Cardiac muscle cell (in vitro differentiated cells and primary cell): ENCODE results near the gene RASL12. TPM values are rescaled to one million over a fixed set of nuclear protein-coding genes. Genes with fewer than 3 reads are reported as not detected.
A peak's percentile ranks its signal among the peaks of the same experiment; 100 is the strongest.
"Not testable (repeated sequence)": the region's sequence is repeated elsewhere in the genome, so short reads cannot be mapped to it uniquely, and the experiment has no call there.

Source experiments
- DNase-seq, 2 donors: peaks; one replicate each; pipeline versions ENCODE4 v3.0.0 to v3.0.0-alpha.2; 2010 to 2017; ENCODE audit warnings: low read depth in 1 of 2, low spot score in 1 of 2
- H3K27ac ChIP-seq: fragments of 200-600 bp; sonication (generic); 2 replicates; pipeline ENCODE4 v1.5.1; 2016
- H3K27me3 ChIP-seq: fragments of 200-600 bp; sonication (generic); 2 replicates; pipeline ENCODE4 v1.6.0; 2016; ENCODE audit warnings: control low read depth
- H3K36me3 ChIP-seq: fragments of 200-600 bp; sonication (generic); 2 replicates; pipeline ENCODE4 v1.5.1; 2016; ENCODE audit warnings: control low read depth
- H3K4me1 ChIP-seq: fragments of 200-600 bp; sonication (generic); 2 replicates; pipeline ENCODE4 v1.8.1; 2017; ENCODE audit warnings: low read depth, mild to moderate bottlenecking, mixed run types
- H3K4me3 ChIP-seq: fragments of 200-600 bp; sonication (generic); 2 replicates; pipeline ENCODE4 v1.5.1; 2016; ENCODE audit warnings: mild to moderate bottlenecking
- H3K9me3 ChIP-seq: fragments of 200-600 bp; sonication (generic); 2 replicates; pipeline ENCODE4 v1.5.1; 2017; ENCODE audit warnings: low read depth, mild to moderate bottlenecking, control low read depth
- CTCF ChIP-seq: IDR thresholded peaks from 2 replicates; pipeline ENCODE4 v1.5.1; 2012; ENCODE audit warnings: low read depth, mild to moderate bottlenecking, low read length
- polyA plus RNA-seq: library from polyadenylated mRNA; unstranded; fragments of >200 nt; fragmentation: Nextera tagmentation; extraction: Ambion mirVana; gene quantifications from 2 replicates; pipeline ENCODE4 v1.2.1, GENCODE V29; 2016
- total RNA-seq: library from RNA; depleted of rRNA; stranded (reverse); fragments of >200 nt; gene quantifications from 2 replicates; pipeline ENCODE4 v1.2.3, GENCODE V29; 2016

Gene RASL12
- total and polyA plus RNA-seq, 2 experiments from 2014 or later = 4.0 to 38.2 TPM

GRCh38 chr15:65105038-65105437, 37.2 kb upstream of the RASL12 start:
- H3K9me3 ChIP-seq = no peaks in the 10 kb centered on the region
- TF ChIP-seq CTCF = no peak
- DNase-seq = no peak

GRCh38 chr15:65102912-65103311, 35.1 kb upstream of the RASL12 start:
- H3K27me3 ChIP-seq = peaks cover 9% of the 10 kb centered on the region
- no peaks in the 10 kb centered on the region for H3K9me3 ChIP-seq
- DNase-seq = no peak
- H3K4me3 ChIP-seq = no peak overlapping the region
- H3K36me3 ChIP-seq = peaks cover 14% of the 10 kb centered on the region
- H3K27ac ChIP-seq = no peak overlapping the region
- no peaks in the 10 kb centered on the region for H3K4me1 ChIP-seq
- TF ChIP-seq CTCF = no peak

More at GRCh38 chr15:65105038-65105437, 37.2 kb upstream of the RASL12 start:
- no peaks in the 10 kb centered on the region for H3K4me1 ChIP-seq
- no peak overlapping the region for H3K4me3 ChIP-seq
- no peak overlapping the region for H3K27ac ChIP-seq
- H3K36me3 ChIP-seq = peaks cover 5% of the 10 kb centered on the region
- peaks cover 9% of the 10 kb centered on the region for H3K27me3 ChIP-seq

- no peaks in the 10 kb centered on the region for H3K9me3 ChIP-seq
- no peak for DNase-seq
- TF ChIP-seq CTCF = no peak
- no peaks in the 10 kb centered on the region for H3K4me1 ChIP-seq
- H3K27ac ChIP-seq = no peak overlapping the region
- peaks cover 17% of the 10 kb centered on the region for H3K36me3 ChIP-seq
- H3K4me3 ChIP-seq = no peak overlapping the region
- H3K27me3 ChIP-seq = peaks cover 9% of the 10 kb centered on the region
Observed at GRCh38 chr15:65101891-65102708, 34.3 kb upstream of the RASL12 start.

GRCh38 chr15:65101411-65101890, 33.7 kb upstream of the RASL12 start:
- peaks cover 17% of the 10 kb centered on the region for H3K36me3 ChIP-seq

GRCh38 chr15:65100442-65100841, 32.7 kb upstream of the RASL12 start:
- Histone ChIP-seq H3K4me3 (no peak overlapping the region), H3K36me3 (peaks cover 12% of the 10 kb centered on the region), H3K4me1 (no peaks in the 10 kb centered on the region), H3K27me3 (peaks cover 9% of the 10 kb centered on the region), H3K9me3 (no peaks in the 10 kb centered on the region), H3K27ac (no peak overlapping the region)
- no peak for TF ChIP-seq CTCF
- DNase-seq = no peak

More at GRCh38 chr15:65101411-65101890, 33.7 kb upstream of the RASL12 start:
- no peaks in the 10 kb centered on the region for H3K9me3 ChIP-seq
- TF ChIP-seq CTCF = peak; percentile 89
- no peak overlapping the region for H3K27ac ChIP-seq
- peak; percentile 82 to 89 for DNase-seq
- no peak overlapping the region for H3K4me3 ChIP-seq
- H3K4me1 ChIP-seq = no peaks in the 10 kb centered on the region
- peaks cover 9% of the 10 kb centered on the region for H3K27me3 ChIP-seq

- not testable (repeated sequence) for DNase-seq, H3K27ac ChIP-seq, H3K9me3 ChIP-seq, H3K27me3 ChIP-seq, H3K4me3 ChIP-seq, H3K4me1 ChIP-seq
- H3K36me3 ChIP-seq = peaks cover 12% of the 10 kb centered on the region
Observed at GRCh38 chr15:65099801-65100200, 32.0 kb upstream of the RASL12 start.
